NB4 (cell line): ENCODE results near the gene SIAH3.

Experiments used
- DNase-seq: peaks from one replicate; pipeline ENCODE4 v3.0.0; 2010; ENCODE audit warnings: low read depth
- H3K4me3 ChIP-seq: one replicate; pipeline ENCODE4 v1.5.1; 2011; ENCODE audit warnings: mild to moderate bottlenecking, low read depth, low read length, moderate library complexity
- CTCF ChIP-seq: IDR thresholded peaks from one replicate; pipeline ENCODE4 v1.5.1; 2012; ENCODE audit warnings: low read depth, low read length
- MAX ChIP-seq: IDR thresholded peaks from 2 replicates; pipeline ENCODE4 v1.6.1; 2011; ENCODE audit warnings: low read depth, low read length
- MYC ChIP-seq: IDR thresholded peaks from 2 replicates; pipeline ENCODE4 v1.6.1; 2011; ENCODE audit warnings: low read depth, low read length
- POLR2A ChIP-seq: IDR thresholded peaks from 2 replicates; pipeline ENCODE4 v1.6.1; 2011; ENCODE audit warnings: mild to moderate bottlenecking; ENCODE audit not compliant: insufficient read length; ENCODE audit errors: extremely low read depth

Gene SIAH3

GRCh38 chr13:45889590-45890243 lies 38.2 kb upstream of the SIAH3 start:
- no peak overlapping the region for H3K4me3 ChIP-seq
- no peak for DNase-seq
- no peak for TF ChIP-seq CTCF
- TF ChIP-seq MAX = no peak
- TF ChIP-seq MYC = no peak
- TF ChIP-seq POLR2A = no peak

GRCh38 chr13:45886466-45886865 lies 34.9 kb upstream of the SIAH3 start:
- TF ChIP-seq CTCF = no peak
- TF ChIP-seq MAX = no peak
- TF ChIP-seq MYC = no peak
- TF ChIP-seq POLR2A = no peak
- H3K4me3 ChIP-seq = no peak overlapping the region
- DNase-seq = no peak

GRCh38 chr13:45885194-45885593 lies 33.6 kb upstream of the SIAH3 start:
- no peak for TF ChIP-seq MYC
- no peak for TF ChIP-seq MAX
- TF ChIP-seq POLR2A = no peak
- TF ChIP-seq CTCF = no peak
- no peak overlapping the region for H3K4me3 ChIP-seq
- no peak for DNase-seq

GRCh38 chr13:45882626-45883025 lies 31.1 kb upstream of the SIAH3 start:
- TF ChIP-seq POLR2A (no peak), MAX (no peak), MYC (no peak), CTCF (no peak)
- DNase-seq = no peak
- H3K4me3 ChIP-seq = no peak overlapping the region

GRCh38 chr13:45881353-45881752 lies 29.8 kb upstream of the SIAH3 start:
- no peak for DNase-seq
- H3K4me3 ChIP-seq = no peak overlapping the region
- no peak for TF ChIP-seq POLR2A
- TF ChIP-seq MYC = no peak
- no peak for TF ChIP-seq MAX
- TF ChIP-seq CTCF = no peak

GRCh38 chr13:45880242-45880641 lies 28.7 kb upstream of the SIAH3 start:
- H3K4me3 ChIP-seq = no peak overlapping the region
- TF ChIP-seq CTCF (no peak), MYC (no peak), POLR2A (no peak), MAX (no peak)
- DNase-seq = no peak
